Right ventricle myocardium superior (tissue), 1 donor: Measurements from ENCODE around the gene AOPEP. TPM values are rescaled to one million over a fixed set of nuclear protein-coding genes. Genes with fewer than 3 reads are reported as not detected.
A peak's percentile ranks its signal among the peaks of the same experiment; 100 is the strongest.

Source experiments
- ATAC-seq: fragments of 200-7000 bp; cut with Tn5 transposase; one replicate; pipeline ENCODE4 v1.9.1; 2020; ENCODE audit warnings: mild to moderate bottlenecking; ENCODE audit not compliant: poor library complexity
- DNase-seq: peaks from one replicate; pipeline ENCODE4 v3.0.0-alpha.2; 2020
- intact Hi-C: fragments of 100-400 bp; cut with DNase I; formaldehyde crosslinking; loops from one replicate; pipeline ENCODE4 v1.11.2; 2022
- total RNA-seq: library from RNA; stranded (reverse); fragmentation: NEBNext Ultra II Directional; extraction: Animal tissue kit (Norgen Biotek cat#: 25700); gene quantifications from one replicate; pipeline ENCODE4 v1.2.1, GENCODE V29; 2021
- donor health status: DM: no; HTN: yes; CAD: no; lungs with severe emphysema.

The AOPEP gene
- total RNA-seq, 1 donor from 2014 or later = 158 TPM

GRCh38 chr9:94779693-94780290, 53.3 kb downstream of the AOPEP start:
- intact Hi-C loops = loop anchor here (2.0 to 10.0 kb wide), 3 partner anchors 95 to 351 kb away; no protein-coding TSS in a partner anchor
- DNase-seq = no peak
- ATAC-seq = no peak

DNA sequence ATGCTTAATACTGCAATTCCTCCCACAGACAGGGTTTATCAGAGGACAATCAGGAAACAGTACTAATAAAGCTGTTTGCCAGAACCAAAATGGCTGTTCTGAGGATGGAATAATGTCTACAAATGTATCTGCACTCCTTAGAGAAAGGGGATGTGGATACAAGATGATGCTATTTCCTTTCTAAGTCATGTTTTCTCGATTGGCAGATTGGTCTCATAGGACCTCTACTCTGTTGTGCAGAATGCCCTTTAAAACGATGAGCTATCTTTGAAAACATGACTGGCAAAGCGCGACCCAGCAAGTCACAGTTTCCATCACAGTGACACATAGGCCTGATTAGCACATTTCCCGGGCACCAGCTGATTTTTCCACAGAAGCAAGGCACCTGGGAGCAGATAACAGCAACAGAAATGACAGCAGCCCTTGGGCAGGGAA, 54.0 kb downstream of the AOPEP start:
- ATAC-seq = peak; percentile 83
- DNase-seq = peak; percentile 62
- intact Hi-C loops = loop anchor here (5.0 to 10.0 kb wide), 2 partner anchors 96 to 227 kb away; no protein-coding TSS in a partner anchor

DNA sequence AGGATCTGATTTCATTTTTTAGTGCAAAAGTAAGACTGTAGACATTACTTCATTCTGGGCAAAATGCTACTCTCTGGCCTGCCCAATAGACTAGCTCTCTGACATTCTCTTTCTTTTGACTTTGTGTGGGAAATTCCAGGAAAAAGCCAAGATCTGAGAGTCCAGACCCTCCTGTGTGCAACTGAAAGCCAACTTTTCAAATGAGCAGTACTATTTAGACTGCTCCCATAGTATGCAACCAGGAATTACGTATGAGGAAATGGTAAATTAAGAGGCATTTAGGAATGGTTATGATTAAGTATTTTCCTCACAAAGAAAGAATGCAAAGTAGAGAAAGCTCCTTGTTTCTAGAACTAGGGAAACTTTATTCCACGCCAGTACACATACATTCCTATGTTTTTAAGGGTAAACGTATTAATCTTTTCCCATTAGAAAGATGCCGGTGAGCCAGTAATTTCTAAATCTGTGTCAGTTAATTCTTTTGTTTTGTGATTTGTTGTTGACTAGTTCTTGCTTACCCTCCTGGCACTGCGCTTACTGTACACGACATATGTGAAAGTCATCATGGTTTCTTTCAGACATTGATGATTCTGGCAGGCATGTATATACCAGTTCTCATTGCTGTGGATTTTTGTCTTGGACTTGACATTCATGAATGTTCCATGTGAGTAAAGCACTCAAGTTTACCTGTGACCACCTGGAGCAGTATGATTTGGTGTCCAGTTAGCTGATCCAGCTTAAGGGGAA, 56.0 kb downstream of the AOPEP start:
- intact Hi-C loops = loop anchor here (5.0 to 10.0 kb wide), 2 partner anchors 98 to 225 kb away; no protein-coding TSS in a partner anchor
- DNase-seq = no peak
- ATAC-seq = no peak

DNA sequence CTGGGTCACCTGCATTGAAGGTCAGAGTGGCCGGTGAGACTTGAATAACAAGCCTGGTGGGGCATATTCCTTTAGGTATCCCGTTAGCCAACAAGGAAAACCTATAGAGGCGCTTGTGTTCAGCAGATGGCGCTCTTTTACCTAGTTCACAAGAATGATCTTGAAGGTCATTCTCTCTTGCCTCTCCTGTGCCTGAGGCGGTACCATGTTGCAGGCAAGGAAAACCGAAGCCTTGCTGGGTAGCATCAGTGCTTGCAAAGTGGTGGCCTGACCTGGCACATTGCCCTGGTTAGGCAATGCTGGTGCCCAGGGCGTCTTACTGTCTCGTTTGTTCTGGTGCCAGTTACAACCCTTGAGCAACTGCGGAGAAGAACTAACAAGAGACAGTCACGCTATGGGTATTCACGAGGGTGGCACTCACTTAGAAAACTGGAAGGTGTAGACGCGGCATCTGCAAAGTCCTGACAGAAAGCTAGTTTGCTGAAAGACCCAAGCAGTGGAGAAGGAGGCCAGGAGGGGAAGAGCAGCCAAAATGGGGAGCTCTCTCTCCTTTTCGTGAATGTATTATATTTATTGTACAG, 56.7 kb downstream of the AOPEP start:
- intact Hi-C loops = loop anchor here (5.0 to 10.0 kb wide), 2 partner anchors 98 to 224 kb away; no protein-coding TSS in a partner anchor
- ATAC-seq = peak; percentile 87
- DNase-seq = peak; percentile 63

DNA sequence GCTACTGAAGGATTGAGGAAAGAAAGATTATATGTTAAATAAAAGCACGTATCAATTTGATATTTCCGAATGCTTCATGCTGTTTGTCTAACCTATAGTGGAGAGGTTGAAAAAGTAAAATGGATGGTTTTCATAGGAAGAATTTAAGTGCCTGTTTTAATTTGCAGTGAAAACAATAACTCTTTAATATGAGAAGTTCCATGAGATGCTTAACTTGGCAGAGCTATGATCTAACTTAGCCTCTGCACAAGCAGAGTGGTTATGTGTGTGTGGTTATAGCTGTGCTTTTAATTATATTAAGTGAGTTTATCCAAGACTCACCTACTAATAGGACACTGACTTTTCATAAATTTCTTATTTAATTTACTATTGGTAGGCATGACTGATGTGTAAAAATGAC, 57.4 kb downstream of the AOPEP start:
- intact Hi-C loops = loop anchor here (5.0 to 10.0 kb wide), 2 partner anchors 99 to 223 kb away; no protein-coding TSS in a partner anchor
- ATAC-seq (no peak), DNase-seq (no peak)

GRCh38 chr9:94785215-94786169, 59.0 kb downstream of the AOPEP start:
- ATAC-seq (no peak), DNase-seq (no peak)
- intact Hi-C loops = loop anchor here (10.0 kb wide), 1 partner anchor 101 kb away; no protein-coding TSS in a partner anchor

- ATAC-seq (no peak), DNase-seq (no peak)
- intact Hi-C loops = loop anchor here (10.0 kb wide), 1 partner anchor 102 kb away; no protein-coding TSS in a partner anchor
Measured at GRCh38 chr9:94786586-94786985, 60.1 kb downstream of the AOPEP start.

- ATAC-seq (no peak), DNase-seq (no peak)
- intact Hi-C loops = loop anchor here (10.0 kb wide), 1 partner anchor 102 kb away; no protein-coding TSS in a partner anchor
Measured at GRCh38 chr9:94787266-94787665, 60.8 kb downstream of the AOPEP start.

GRCh38 chr9:94788570-94789105, 62.1 kb downstream of the AOPEP start:
- intact Hi-C loops = loop anchor here (10.0 kb wide), 1 partner anchor 104 kb away; no protein-coding TSS in a partner anchor
- ATAC-seq = no peak
- DNase-seq = no peak

GRCh38 chr9:94791435-94791834, 64.9 kb downstream of the AOPEP start:
- DNase-seq = no peak
- no peak for ATAC-seq
- intact Hi-C loops = no loop called here

DNA sequence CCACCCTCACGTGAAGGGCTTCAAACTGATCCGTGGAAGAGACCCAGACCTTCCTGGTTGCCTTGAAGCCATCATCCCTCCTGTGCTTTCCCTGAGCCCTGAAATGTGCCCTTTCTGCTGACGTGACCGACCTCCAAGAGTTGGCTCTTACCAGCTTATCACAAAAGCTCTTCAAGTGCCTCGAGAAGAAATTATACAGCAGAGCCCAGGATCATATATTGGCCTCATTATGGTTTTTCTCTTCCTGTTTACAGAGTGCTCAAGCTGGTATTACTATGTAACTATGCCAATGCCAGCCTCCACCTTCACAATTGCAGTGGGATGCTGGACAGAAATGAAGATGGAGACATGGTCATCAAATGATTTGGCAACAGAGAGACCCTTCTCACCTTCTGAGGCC, 66.0 kb downstream of the AOPEP start:
- DNase-seq = no peak
- ATAC-seq = no peak
- intact Hi-C loops = no loop called here

- intact Hi-C loops = no loop called here
- DNase-seq = no peak
- ATAC-seq = no peak
Measured at GRCh38 chr9:94794476-94795167, 68.1 kb downstream of the AOPEP start.

DNA sequence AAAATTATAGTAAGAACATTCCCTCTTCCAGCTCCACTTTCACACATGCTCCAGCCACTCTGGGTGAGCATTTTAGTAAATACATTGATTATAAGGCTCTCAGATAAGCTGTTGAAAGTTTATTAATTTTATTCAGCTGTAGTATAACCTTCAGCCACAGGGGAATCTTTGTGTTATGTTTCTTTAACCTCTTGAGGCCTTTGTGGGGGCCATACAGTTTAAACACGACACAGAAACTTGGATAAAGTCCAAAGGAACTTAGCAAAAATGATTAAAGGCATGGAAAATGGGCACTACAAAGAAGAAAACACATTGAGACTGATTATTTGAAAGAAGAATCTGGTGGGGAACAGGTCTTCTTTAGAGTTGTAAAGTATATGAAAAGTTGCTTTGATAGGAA, 70.2 kb downstream of the AOPEP start:
- ATAC-seq = no peak
- intact Hi-C loops = no loop called here
- DNase-seq = no peak

DNA sequence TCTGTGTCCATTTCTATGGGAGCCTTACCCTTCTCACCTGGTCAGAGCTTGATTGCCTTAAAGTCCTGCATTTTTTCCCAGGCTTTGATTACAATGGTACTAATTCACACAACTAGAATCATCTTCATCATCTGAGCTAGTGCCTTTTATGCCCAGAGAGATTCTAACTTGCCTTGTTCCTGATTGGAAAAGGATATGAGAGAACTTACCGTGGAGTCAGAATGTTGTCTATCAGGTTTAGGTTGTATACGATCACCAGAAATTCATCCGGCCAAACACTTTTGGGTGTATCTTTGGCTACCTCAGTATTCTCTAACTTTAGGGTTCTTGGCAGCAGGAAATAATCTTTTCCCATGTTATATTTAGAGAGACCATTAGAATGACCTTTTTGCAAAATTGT, 71.7 kb downstream of the AOPEP start:
- ATAC-seq = no peak
- intact Hi-C loops = no loop called here
- no peak for DNase-seq

DNA sequence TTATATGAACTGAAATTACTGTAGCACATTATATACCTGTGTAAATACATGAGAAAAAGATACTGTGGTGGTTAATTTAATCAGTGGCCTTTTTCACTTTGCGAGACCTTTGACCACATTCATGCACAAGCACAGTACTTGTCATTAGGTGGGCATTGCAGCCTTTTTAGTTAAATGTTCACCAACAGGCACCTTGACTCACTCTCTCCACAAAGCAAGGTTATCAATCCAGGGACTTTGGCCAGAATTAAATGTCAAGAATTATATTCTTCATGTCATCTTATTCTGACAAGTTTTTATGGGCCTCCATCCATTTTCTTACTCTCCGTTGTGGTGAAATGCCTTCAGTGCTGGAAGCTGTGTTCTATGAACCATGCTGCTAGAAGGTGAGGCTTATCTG, 72.2 kb downstream of the AOPEP start:
- ATAC-seq = no peak
- intact Hi-C loops = no loop called here
- no peak for DNase-seq

DNA sequence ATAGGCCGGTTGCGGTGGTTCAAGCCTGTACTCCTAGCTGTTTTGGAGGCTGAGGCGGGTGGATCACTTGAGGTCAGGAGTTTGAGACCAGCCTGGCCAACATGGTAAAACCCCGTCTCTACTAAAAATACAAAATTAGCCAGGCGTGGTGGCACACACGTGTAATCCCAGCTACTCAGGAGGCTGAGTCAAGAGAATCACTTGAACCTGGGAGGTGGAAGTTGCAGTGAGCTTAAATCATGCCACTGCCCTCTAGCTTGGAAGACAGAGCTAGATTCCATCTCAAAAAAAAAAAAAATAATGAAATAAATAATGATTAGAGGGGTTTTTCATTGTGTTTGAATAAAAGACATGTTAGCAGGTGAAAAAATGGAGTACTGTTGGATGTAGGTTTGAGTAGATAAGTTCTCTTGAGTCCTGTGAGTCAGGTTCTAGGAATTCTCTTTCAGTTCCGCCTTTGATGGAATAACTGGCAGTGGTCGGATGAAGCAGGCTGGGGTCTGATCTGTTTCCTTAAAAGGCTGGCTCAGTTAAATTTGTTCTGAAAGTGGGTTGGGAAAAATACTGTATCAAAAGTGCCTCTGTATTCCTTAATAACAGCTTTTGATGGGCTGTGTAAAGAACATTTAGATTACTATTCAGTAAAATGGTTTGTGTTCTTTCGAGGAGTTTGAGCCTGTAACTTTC, 73.2 kb downstream of the AOPEP start:
- DNase-seq = no peak
- no peak for ATAC-seq
- intact Hi-C loops = no loop called here
